ENCODE data around the gene LGALS16.

The LGALS16 gene

DNA sequence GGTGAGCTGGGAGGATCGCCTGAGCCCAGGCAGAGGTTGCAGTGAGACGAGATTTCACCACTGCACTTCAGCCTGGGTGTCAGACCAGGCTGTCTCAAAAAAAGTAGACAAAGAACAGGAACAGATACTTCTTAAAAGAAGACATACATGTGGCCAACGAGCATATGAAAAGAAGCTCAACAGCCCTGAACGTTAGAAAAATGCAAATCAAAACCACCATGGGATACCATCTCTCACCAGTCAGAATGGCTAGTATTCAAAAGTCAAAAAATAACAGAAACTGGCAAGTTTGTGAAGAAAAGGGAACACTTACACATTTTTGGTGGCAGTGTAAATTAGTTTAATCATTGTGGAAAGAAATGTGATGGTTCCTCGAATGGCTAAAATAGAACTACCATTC is 45.6 kb downstream of the LGALS16 start:
- no peaks in the 10 kb centered on the region for H3K9me3 ChIP-seq (replicated peaks; ENCODE audit: insufficient read depth, low read length)
- no peaks in the 10 kb centered on the region for H3K9me2 ChIP-seq (replicated peaks; ENCODE audit: insufficient read depth, low read length)
- H3K36me3 ChIP-seq (replicated peaks; ENCODE audit: insufficient read depth, low read length): no peaks in the 10 kb centered on the region
- H3K4me3 ChIP-seq (ENCODE audit: low read length): 0 out of 2 replicates have a peak overlapping the region, but pooled peaks have one; percentile 0
- DNase-seq: peak; percentile 39
- peak overlapping the region; percentile 11 for H2AFZ ChIP-seq (ENCODE audit: low read length)
- H4K20me1 ChIP-seq (ENCODE audit: insufficient read depth, low read length): no peaks in the 10 kb centered on the region
- peak overlapping the region; percentile 43; the same call in 1 of the 2 replicates for H3K27ac ChIP-seq (ENCODE audit: low read length)
- H3K4me2 ChIP-seq (ENCODE audit: low read depth, low read length): peak overlapping the region; percentile 33; the same call in 1 of the 2 replicates
- H3K9ac ChIP-seq (ENCODE audit: low read length): no peak overlapping the region
- no peaks in the 10 kb centered on the region for H3K27me3 ChIP-seq (replicated peaks; ENCODE audit: insufficient read depth, low read length)
- peaks cover 29% of the 10 kb centered on the region for H3K4me1 ChIP-seq (ENCODE audit: low read length)
- peaks cover 12% of the 10 kb centered on the region for H3F3A ChIP-seq (ENCODE audit: insufficient read depth, low read length)
- H3K79me2 ChIP-seq (ENCODE audit: low read length): no peaks in the 10 kb centered on the region
- TF ChIP-seq EZH2phosphoT487 (IDR thresholded peaks at IDR 0.05; ENCODE audit: low read length) (no peak), EZH2 (optimal IDR thresholded peaks at IDR 0.05; ENCODE audit: low read depth, low read length) (no peak)
- TF ChIP-seq, protein P1, sequence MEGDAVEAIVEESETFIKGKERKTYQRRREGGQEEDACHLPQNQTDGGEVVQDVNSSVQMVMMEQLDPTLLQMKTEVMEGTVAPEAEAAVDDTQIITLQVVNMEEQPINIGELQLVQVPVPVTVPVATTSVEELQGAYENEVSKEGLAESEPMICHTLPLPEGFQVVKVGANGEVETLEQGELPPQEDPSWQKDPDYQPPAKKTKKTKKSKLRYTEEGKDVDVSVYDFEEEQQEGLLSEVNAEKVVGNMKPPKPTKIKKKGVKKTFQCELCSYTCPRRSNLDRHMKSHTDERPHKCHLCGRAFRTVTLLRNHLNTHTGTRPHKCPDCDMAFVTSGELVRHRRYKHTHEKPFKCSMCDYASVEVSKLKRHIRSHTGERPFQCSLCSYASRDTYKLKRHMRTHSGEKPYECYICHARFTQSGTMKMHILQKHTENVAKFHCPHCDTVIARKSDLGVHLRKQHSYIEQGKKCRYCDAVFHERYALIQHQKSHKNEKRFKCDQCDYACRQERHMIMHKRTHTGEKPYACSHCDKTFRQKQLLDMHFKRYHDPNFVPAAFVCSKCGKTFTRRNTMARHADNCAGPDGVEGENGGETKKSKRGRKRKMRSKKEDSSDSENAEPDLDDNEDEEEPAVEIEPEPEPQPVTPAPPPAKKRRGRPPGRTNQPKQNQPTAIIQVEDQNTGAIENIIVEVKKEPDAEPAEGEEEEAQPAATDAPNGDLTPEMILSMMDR (IDR thresholded peaks at IDR 0.05; ENCODE audit: low read length): no peak

DNA sequence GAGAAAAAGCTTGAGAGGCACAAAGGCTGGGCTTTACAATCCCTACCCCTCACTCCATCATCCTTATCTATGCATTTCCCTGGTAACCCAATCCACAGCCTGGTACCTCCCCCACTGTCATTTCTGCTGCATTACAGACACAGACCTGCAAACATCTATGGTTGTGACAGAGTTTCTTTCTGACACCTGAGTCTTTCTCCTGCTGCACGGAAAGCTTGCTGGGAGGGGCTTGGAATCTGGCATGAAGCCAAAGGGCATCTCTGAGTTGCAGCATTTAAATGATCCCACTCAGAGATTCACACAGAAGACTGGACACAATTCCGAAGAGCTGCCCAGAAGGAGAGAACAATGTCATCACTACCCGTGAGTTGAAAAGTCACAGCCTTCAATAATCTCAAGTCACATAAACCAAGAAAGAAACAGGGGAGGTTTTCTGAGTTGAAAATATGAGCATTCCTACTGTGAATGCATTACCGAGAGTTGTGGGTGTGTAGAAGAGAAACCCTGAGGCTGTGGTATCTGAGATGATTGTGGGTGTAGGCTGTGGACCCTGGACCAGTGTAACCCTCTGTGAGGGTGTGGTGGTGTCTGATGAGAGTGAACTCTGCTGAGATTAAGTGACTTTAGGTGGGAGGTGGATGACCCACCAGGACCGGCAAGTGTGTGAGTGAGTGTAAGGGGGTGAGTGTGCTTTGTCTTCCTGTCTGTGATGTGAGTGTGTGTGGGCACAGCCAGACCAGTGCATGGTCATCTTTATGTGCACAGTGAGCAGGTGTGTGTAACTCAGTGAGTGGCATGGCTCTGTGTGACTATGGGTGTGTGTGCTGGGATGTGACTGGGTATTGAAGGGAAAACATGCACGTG is 48.7 kb downstream of the LGALS16 start, which contains the start of gene LGALS14:
TSS of gene LGALS14 (plus strand) at position 301 of the 864 bp plus-strand sequence. CDS start at position 349, 48 bp downstream.
- no peaks in the 10 kb centered on the region for H3K36me3 ChIP-seq (replicated peaks; ENCODE audit: insufficient read depth, low read length)
- H3K9me3 ChIP-seq (replicated peaks; ENCODE audit: insufficient read depth, low read length): no peaks in the 10 kb centered on the region
- peak within 1 kb of the TSS; percentile 25; the same call in 1 of the 2 replicates for H3K27ac ChIP-seq (ENCODE audit: low read length)
- H3K9me2 ChIP-seq (replicated peaks; ENCODE audit: insufficient read depth, low read length): no peaks in the 10 kb centered on the region
- H3K27me3 ChIP-seq (replicated peaks; ENCODE audit: insufficient read depth, low read length): no peaks in the 10 kb centered on the region
- 0 out of 2 replicates have a peak within 1 kb of the TSS, but pooled peaks have one; percentile 17 for H2AFZ ChIP-seq (ENCODE audit: low read length)
- no peaks in the 10 kb centered on the region for H4K20me1 ChIP-seq (ENCODE audit: insufficient read depth, low read length)
- no peak within 1 kb of the TSS for H3K4me3 ChIP-seq (ENCODE audit: low read length)
- no peak within 1 kb of the TSS for H3K9ac ChIP-seq (ENCODE audit: low read length)
- H3K4me2 ChIP-seq (ENCODE audit: low read depth, low read length): peak within 1 kb of the TSS; percentile 2; the same call in 1 of the 2 replicates
- H3K4me1 ChIP-seq (ENCODE audit: low read length): peaks cover 29% of the 10 kb centered on the region
- peaks cover 12% of the 10 kb centered on the region for H3F3A ChIP-seq (ENCODE audit: insufficient read depth, low read length)
- DNase-seq: peak; percentile 47
- H3K79me2 ChIP-seq (ENCODE audit: low read length): no peaks in the 10 kb centered on the region
- TF ChIP-seq EZH2phosphoT487 (IDR thresholded peaks at IDR 0.05; ENCODE audit: low read length) (no peak), EZH2 (optimal IDR thresholded peaks at IDR 0.05; ENCODE audit: low read depth, low read length) (no peak)
- TF ChIP-seq, protein P1 (IDR thresholded peaks at IDR 0.05; ENCODE audit: low read length): no peak

- H3K4me2 ChIP-seq (ENCODE audit: low read depth, low read length): no peak overlapping the region
- no peak overlapping the region for H3K4me3 ChIP-seq (ENCODE audit: low read length)
- H3K9me2 ChIP-seq (replicated peaks; ENCODE audit: insufficient read depth, low read length): no peaks in the 10 kb centered on the region
- no peaks in the 10 kb centered on the region for H3K27me3 ChIP-seq (replicated peaks; ENCODE audit: insufficient read depth, low read length)
- no peaks in the 10 kb centered on the region for H3K36me3 ChIP-seq (replicated peaks; ENCODE audit: insufficient read depth, low read length)
- no peak overlapping the region for H3K9ac ChIP-seq (ENCODE audit: low read length)
- no peaks in the 10 kb centered on the region for H3K9me3 ChIP-seq (replicated peaks; ENCODE audit: insufficient read depth, low read length)
- H3F3A ChIP-seq (ENCODE audit: insufficient read depth, low read length): peaks cover 12% of the 10 kb centered on the region
- no peaks in the 10 kb centered on the region for H3K79me2 ChIP-seq (ENCODE audit: low read length)
- no peak overlapping the region for H2AFZ ChIP-seq (ENCODE audit: low read length)
- H4K20me1 ChIP-seq (ENCODE audit: insufficient read depth, low read length): no peaks in the 10 kb centered on the region
- H3K27ac ChIP-seq (ENCODE audit: low read length): no peak overlapping the region
- DNase-seq: no peak
- TF ChIP-seq EZH2 (optimal IDR thresholded peaks at IDR 0.05; ENCODE audit: low read depth, low read length): no peak
- TF ChIP-seq, protein P1 (IDR thresholded peaks at IDR 0.05; ENCODE audit: low read length): no peak
- TF ChIP-seq EZH2phosphoT487 (IDR thresholded peaks at IDR 0.05; ENCODE audit: low read length): no peak
- peaks cover 29% of the 10 kb centered on the region for H3K4me1 ChIP-seq (ENCODE audit: low read length)
These were observed 50.0 kb downstream of the LGALS16 start for GRCh38 chr19:39705578-39706188.

Data from MM.1S (cell line).